HG03432 (cell line): ENCODE measurements around the gene RABGGTA.

Experiments used
- ATAC-seq: cut with Tn5 transposase; IDR thresholded peaks from one replicate; pipeline ENCODE4 v1.9.1; 2021; ENCODE audit warnings: mild to moderate bottlenecking, moderate library complexity; ENCODE audit not compliant: unreplicated experiment

RABGGTA gene

DNA sequence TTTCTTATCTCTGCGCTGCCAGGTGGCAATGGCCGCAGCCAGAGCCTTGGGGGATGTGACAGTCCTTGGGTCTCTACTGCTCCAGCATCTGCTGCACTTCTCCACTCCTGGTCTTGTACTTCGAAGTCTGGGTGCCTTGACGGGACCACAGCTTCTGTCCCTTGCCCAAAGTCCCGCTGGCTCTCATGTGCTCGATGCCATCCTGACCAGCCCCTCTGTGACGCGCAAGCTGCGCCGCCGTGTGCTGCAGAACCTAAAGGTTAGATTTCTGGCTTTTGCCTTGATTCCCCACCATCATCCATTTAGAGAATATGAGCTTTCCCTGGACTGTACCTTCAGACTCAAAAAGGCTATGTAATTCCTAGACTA lies 32.6 kb upstream of the RABGGTA start:
- ATAC-seq: no peak

GRCh38 chr14:24300326-24300980 lies 29.1 kb upstream of the RABGGTA start:
- ATAC-seq: no peak

- ATAC-seq: peak; percentile 70
Observed at GRCh38 chr14:24299255-24300191, 28.1 kb upstream of the RABGGTA start, which contains the start of the genes DHRS1 and NOP9. Gene DHRS1, minus strand, starts transcription at chr14:24299780. Its CDS starts 674 bp downstream, at chr14:24299106. Gene NOP9, plus strand, starts transcription at chr14:24299850. Its CDS starts 105 bp downstream, at chr14:24299955.

DNA sequence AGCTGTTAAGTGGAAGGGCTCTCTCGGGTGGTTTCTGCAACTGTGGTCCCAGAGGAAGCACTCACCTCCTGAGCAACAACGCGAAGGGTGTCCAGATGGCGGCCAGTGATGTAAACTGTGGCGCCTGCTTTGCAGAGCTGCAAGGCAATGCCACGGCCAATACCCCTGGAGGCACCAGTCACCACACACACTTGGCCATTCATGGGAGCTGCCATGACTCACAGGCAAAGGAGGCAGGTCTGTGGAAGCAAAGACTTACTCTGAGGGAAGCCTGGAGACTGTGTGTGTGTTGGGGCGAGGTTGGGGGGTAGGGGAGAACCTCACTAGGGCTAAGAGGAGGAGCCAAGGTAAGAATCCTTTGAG lies 27.5 kb upstream of the RABGGTA start:
- peak; percentile 6 for ATAC-seq

- ATAC-seq: peak; percentile 29
Observed at GRCh38 chr14:24297190-24297964, 26.0 kb upstream of the RABGGTA start.

DNA sequence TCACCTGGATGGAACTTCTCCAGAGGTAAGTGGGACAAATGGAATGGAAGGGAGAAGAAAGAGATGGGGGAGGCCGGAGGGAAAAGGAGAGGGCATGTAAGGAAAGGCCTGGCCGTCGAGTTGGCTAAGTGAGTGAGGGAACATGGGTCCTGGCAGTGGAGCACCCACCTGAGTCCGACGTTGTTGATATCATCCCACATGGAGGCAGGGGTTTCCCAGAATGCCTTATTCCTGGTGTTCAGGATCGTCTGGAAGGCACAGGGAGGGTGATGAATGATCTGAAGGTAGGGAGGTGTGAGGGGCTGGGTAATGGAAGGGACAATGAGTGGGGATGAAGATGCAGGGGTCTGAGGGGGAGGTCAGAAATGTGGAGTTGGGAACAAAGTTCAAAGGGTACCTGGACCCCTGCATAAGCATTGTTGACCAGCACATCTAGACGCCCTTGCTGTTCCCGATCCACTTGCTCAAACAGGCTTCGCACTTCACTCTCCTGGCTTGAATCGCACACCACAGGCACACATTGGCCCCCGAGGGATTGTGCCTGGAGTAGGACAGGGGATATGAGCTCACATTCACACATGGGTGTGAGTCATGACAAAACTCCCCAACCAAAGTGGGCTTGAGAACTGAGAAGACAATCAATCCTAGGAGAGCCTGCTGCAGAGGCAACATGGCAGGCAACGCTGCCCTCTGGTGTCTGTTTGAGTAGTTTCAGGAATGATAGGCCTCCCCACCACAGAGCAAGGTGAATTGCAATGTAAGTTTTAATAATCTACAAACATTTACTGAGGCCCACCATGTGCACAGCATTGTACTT lies 25.2 kb upstream of the RABGGTA start:
- peak; percentile 52 for ATAC-seq

DNA sequence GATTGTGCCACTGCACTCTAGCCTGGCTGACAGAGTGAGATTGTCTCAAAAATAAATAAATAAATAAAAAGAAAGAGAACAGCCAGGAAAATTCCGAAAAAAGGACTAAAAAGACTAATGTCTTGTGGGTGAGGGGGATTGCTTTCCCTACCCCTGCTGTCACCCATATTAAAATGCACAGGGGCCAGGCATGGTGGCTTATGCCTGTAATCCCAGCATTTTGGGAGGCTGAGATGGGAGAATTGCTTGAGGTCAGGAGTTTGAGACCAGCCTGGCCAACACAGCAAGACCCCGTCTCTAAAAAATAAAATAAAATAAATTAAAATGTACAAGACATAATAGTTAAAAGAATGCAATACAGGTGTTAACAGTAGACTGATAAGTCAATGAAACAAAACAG lies 22.1 kb upstream of the RABGGTA start:
- ATAC-seq: no peak

DNA sequence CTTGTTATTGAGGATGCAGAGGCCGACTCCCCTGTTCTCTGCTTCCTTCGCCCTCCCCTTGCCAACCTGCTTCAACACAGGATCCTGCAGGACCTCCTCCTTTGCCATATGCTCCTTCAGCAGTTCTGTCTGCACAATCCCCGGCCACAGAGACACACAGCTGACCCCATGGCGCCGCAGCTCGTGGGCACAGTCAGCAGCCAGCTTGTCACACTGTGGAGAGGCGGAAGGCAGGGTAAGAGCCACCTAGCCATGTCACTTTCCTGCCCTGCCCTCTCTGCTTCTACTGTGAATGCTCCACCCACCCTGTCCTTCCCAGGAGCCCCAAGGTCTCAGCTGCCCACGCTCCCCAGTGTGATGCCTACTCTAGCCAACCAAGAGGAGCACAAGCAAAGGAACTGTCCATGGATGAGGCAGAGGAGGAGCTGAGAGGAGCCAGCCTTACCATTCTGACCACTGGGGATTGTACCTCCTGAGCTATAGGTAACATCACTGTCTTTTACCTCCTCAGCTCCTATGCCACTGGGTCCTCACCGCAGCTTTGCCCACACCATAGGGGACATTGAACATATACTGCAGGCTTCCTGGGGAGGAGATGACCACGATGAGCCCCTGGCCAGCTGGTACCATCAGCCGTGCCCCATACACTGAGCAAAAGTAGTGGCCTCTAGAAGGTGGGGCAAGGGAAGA lies 20.9 kb upstream of the RABGGTA start:
- no peak for ATAC-seq

- no peak for ATAC-seq
Observed at GRCh38 chr14:24291446-24292117, 20.2 kb upstream of the RABGGTA start.

DNA sequence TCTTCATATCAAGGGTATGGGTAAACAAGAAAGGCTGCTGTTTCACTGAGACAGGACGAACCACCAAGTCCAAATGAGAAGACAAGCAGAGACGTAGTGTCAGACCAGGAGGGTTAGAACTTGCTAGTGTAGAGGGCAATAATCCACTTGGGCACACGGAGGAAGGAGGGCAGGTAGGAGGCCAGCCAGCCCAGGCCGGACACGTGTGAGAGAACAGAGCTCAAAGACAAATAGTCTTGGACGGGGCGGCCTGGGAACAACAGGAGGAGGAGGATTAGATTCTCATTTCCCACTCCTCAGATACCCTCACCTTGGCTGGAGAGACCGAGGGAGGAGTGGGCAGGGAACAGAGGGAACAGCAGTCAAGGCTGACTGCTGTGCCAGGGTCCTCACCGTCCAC lies 19.3 kb upstream of the RABGGTA start:
- ATAC-seq: no peak

DNA sequence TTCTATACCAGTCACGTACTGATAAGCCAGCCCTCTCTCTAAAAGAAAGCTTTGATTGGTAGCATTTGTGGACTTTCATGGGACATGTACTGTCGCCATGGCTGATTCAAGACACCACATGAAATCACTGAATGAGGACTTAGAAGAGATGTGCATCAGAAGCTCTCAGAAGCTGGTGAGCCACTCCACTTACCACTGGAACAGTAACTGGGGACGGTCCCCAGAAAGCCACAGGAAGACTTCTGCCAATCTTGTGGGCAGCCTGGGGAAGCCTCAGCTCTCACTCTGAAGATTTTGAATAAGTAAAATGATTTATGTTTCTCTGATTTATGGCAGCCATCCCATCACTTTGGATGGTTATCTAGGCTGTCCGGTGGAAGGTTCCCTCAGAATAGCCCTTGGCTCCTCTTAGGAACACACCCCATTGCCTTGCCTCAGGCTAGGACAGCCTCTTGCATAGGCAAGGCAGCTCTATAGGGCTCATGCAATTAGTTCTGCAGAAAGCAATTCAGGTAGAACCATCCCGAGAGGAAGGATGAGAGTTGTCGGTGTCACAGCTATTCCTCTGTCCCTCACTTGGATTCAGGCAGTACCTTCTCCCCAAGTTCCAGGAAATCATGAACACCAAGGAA lies 18.4 kb upstream of the RABGGTA start:
- peak; percentile 82 for ATAC-seq

DNA sequence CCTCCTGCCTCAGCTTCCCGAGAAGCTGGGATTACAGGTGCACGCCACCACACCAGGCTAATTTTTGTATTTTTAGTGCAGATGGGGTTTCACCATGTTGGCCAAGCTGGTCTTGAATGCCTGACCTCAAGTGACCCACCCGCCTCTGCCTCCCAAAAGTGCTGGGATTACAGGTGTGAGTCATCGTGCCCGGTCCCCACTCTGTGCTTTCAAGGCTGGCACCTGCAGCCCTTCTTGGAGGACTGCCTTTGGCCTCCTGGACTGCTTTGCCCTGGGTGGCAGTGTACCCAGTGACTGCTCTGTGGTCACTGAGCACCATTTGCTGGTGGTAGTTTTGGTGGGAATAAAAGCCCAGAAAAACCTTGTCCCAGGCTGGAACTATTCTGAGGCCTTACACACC lies 15.6 kb upstream of the RABGGTA start:
- no peak for ATAC-seq

DNA sequence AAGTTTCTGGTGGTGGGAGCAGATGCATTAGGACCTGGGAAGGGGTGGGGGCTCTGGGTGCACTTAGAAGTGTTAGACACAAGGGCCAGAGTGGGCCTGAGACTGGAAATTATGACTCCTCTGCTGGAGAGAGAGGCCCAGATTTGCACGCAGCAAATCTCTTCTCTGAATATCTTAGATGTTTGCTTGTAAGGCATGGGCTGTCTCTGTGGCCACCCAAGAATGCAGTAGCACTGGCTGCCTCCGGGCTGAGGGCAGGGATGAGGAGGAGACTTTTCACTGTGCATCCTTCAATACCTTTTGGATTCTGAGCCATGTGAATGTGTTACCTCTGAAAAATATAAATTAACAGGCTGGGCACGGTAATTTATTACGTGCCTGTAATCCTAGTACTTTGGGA lies 14.0 kb upstream of the RABGGTA start:
- no peak for ATAC-seq

DNA sequence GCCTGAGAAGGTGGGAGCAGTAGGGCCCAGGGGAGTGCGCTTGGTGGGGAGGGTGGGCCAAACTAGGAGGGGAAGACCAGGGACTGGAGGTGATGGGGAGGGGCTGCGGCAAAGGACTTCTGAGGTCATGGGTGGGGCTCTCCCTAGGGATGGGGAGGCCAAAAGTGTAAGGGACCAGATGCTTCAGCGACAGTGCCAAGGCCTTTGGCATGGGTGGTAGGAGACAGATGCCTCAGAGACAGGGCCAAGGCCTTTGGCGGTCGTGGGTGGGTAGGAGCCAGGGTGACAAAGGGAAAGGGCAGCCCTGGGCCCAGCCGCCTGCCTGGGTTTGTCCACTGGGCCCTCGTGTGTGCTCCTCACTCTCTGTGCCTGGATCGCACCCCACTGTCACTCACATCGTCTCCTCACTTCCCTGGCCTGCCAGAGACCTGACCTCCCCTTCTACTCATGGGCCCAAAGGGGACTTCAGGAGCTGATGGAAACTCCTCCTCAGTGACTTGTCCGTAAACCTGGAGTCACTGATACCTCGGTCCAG lies 13.2 kb upstream of the RABGGTA start:
- no peak for ATAC-seq

- no peak for ATAC-seq
Observed at GRCh38 chr14:24283796-24284460, 12.5 kb upstream of the RABGGTA start.

GRCh38 chr14:24282736-24283135 lies 11.3 kb upstream of the RABGGTA start:
- no peak for ATAC-seq

GRCh38 chr14:24281636-24282035 lies 10.2 kb upstream of the RABGGTA start:
- no peak for ATAC-seq

GRCh38 chr14:24280797-24281460 lies 9.5 kb upstream of the RABGGTA start:
- ATAC-seq: no peak
